SK-N-MC (cell line): ENCODE measurements around the gene DPP10.

Experiments
- EZH2 ChIP-seq: fragments of 200-600 bp; sonication (generic); IDR thresholded peaks from one replicate; pipeline ENCODE4 v1.6.1; 2017; ENCODE audit warnings: antibody characterized with exemption
- FOXP2 ChIP-seq: optimal IDR thresholded peaks from 2 replicates; pipeline ENCODE3; 2011; ENCODE audit warnings: mild to moderate bottlenecking, moderate library complexity; ENCODE audit not compliant: insufficient read depth; ENCODE audit errors: extremely low read length, control extremely low read depth
- POLR2AphosphoS5 ChIP-seq: IDR thresholded peaks from 2 replicates; pipeline ENCODE4 v1.6.1; 2012; ENCODE audit warnings: mild to moderate bottlenecking, low read depth, low read length, borderline replicate concordance

DNA sequence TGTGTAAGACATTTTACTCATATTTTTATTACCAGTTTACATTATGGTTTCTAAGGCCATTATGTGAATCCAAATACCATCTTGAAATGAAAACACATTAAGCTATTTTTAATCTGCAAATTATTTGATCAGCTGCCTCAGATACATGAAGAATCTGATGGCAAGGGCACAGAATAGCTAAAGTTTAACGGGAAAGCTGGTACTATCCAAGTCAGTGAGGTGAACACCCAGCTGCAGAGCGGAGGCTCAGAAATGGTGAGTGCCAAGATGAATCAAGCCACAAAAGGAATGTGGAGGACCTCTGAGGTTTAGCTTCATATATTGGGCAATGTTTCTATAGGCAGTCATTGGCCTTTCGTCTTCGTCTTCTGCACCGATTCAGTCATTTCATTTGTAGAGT, 75.1 kb downstream of the DPP10 start:
- TF ChIP-seq POLR2AphosphoS5, result no peak
- no peak for TF ChIP-seq EZH2
- TF ChIP-seq FOXP2, result no peak
